Endothelial cell of umbilical vein (primary cell): ENCODE measurements around the gene AURKA. TPM values are rescaled to one million over a fixed set of nuclear protein-coding genes. Genes with fewer than 3 reads are reported as not detected.

ENCODE experiments used
- BruUV-seq: library from RNA; stranded (reverse); fragments of 400-500 nt; replicated peaks from 2 replicates; lab custom pipeline; 2021; lab: Mats Ljungman, UMichigan
- CTCF ChIA-PET: fragments of 300-600, 350-600 bp; sonication (Branson Sonifier 250); formaldehyde crosslinking; loops from one replicate; lab custom pipeline; 2021; ENCODE audit warnings: antibody characterized with exemption, inconsistent platforms; lab: Charles Lee
- POLR2A ChIA-PET: fragments of 300-600, 350-600 bp; sonication (Branson Sonifier 250); formaldehyde crosslinking; loops from one replicate; lab custom pipeline; 2021; ENCODE audit warnings: antibody characterized with exemption, inconsistent platforms; lab: Charles Lee
- DNase-seq: peaks from one replicate; pipeline ENCODE4 v3.0.0-alpha.2; 2011; ENCODE audit warnings: low read depth, low spot score
- FAIRE-seq: peaks from 2 replicates; lab custom pipeline; 2011; peaks lifted over from hg19 to GRCh38; lab: Jason Lieb, UNC
- H2AFZ ChIP-seq: 2 replicates; pipeline ENCODE4 v1.6.0; 2012; ENCODE audit warnings: low read depth, low read length, control low read depth, inconsistent platforms
- H3K27ac ChIP-seq: 2 replicates; pipeline ENCODE4 v1.5.1; 2011; ENCODE audit warnings: low read depth, mild to moderate bottlenecking, control low read depth, low read length, moderate library complexity; ENCODE audit not compliant: insufficient read depth
- H3K27me3 ChIP-seq, 2 experiments: 2 replicates each; pipeline versions ENCODE4 v1.6.0 to v1.6.1; 2011; ENCODE audit warnings: low read length in 2 of 2, mixed read lengths in 1 of 2; ENCODE audit not compliant: control insufficient read depth in 2 of 2, insufficient read depth in 2 of 2
- H3K36me3 ChIP-seq, 2 experiments: 2 replicates in 1 of 2; 3 replicates in 1 of 2; pipeline ENCODE4 v1.5.1; 2011; ENCODE audit warnings: low read length in 2 of 2, mild to moderate bottlenecking in 1 of 2, moderate library complexity in 1 of 2; ENCODE audit not compliant: control insufficient read depth in 2 of 2, insufficient read depth in 2 of 2; ENCODE audit errors: extremely low read depth in 1 of 2
- H3K4me1 ChIP-seq: 3 replicates; pipeline ENCODE4 v1.5.1; 2011; ENCODE audit warnings: mild to moderate bottlenecking, low read length; ENCODE audit not compliant: control insufficient read depth, insufficient read depth; ENCODE audit errors: extremely low read depth
- H3K4me2 ChIP-seq: 2 replicates; pipeline ENCODE4 v1.6.1; 2011; ENCODE audit warnings: low read length, control low read depth, mixed read lengths; ENCODE audit not compliant: insufficient read depth
- H3K4me3 ChIP-seq, 3 experiments: fragments of 200-600 bp in 1 of 3; sonication (generic), shearing (Covaris generic) in 1 of 3; replicated peaks in 1 of 3; 2 replicates each; pipeline ENCODE4 v1.5.1; 2011 to 2016; ENCODE audit warnings: control low read depth in 3 of 3, low read length in 3 of 3, mild to moderate bottlenecking in 2 of 3, inconsistent platforms in 1 of 3, low read depth in 1 of 3, moderate library complexity in 1 of 3; ENCODE audit not compliant: insufficient read depth in 1 of 3
- H3K79me2 ChIP-seq: 2 replicates; pipeline ENCODE4 v1.6.0; 2012; ENCODE audit warnings: low read length, inconsistent platforms; ENCODE audit not compliant: control insufficient read depth, insufficient read depth
- H3K9ac ChIP-seq: replicated peaks from 2 replicates; pipeline ENCODE3; 2011; ENCODE audit warnings: low read length, control low read depth; ENCODE audit not compliant: insufficient read depth; ENCODE audit errors: extremely low read depth
- H3K9me1 ChIP-seq: replicated peaks from 3 replicates; pipeline ENCODE4 v1.6.0; 2011; ENCODE audit warnings: mild to moderate bottlenecking, low read length; ENCODE audit not compliant: control insufficient read depth, insufficient read depth; ENCODE audit errors: extremely low read depth
- H3K9me3 ChIP-seq: replicated peaks from 2 replicates; pipeline ENCODE4 v1.5.1; 2012; ENCODE audit warnings: low read length, inconsistent platforms; ENCODE audit not compliant: control insufficient read depth, insufficient read depth
- H4K20me1 ChIP-seq: replicated peaks from 2 replicates; pipeline ENCODE3; 2011; ENCODE audit warnings: mild to moderate bottlenecking, low read length; ENCODE audit not compliant: control insufficient read depth, insufficient read depth; ENCODE audit errors: extremely low read depth
- CTCF ChIP-seq, 2 donors: IDR thresholded peaks; 1 replicate in 1 of 2; 2 replicates in 1 of 2; pipeline ENCODE4 v1.5.1; 2011; ENCODE audit warnings: low read length in 2 of 2, mild to moderate bottlenecking in 2 of 2, moderate library complexity in 2 of 2, control low read depth in 1 of 2, inconsistent platforms in 1 of 2, low read depth in 1 of 2; ENCODE audit not compliant: insufficient read depth in 1 of 2; ENCODE audit errors: extremely low read depth in 1 of 2
- EZH2 ChIP-seq: IDR thresholded peaks from 2 replicates; pipeline ENCODE4 v1.6.1; 2012; ENCODE audit warnings: borderline replicate concordance, low read depth, mild to moderate bottlenecking, moderate library complexity, low read length, inconsistent platforms; ENCODE audit not compliant: severe bottlenecking
- FOS ChIP-seq: IDR thresholded peaks from 2 replicates; pipeline ENCODE4 v1.6.1; 2011; ENCODE audit warnings: mild to moderate bottlenecking, low read length, moderate library complexity, borderline replicate concordance; ENCODE audit not compliant: insufficient read depth
- GATA2 ChIP-seq: IDR thresholded peaks from 2 replicates; pipeline ENCODE4 v1.7.0; 2011; ENCODE audit warnings: low read depth, mild to moderate bottlenecking, moderate library complexity, mixed read lengths, low read length; ENCODE audit not compliant: insufficient read length, insufficient read depth
- POLR2A ChIP-seq: IDR thresholded peaks from 2 replicates; pipeline ENCODE4 v1.6.1; 2012; ENCODE audit warnings: low read depth, mild to moderate bottlenecking, control low read depth, low read length
- POLR2AphosphoS5 ChIP-seq: IDR thresholded peaks from 2 replicates; pipeline ENCODE4 v1.6.1; 2012; ENCODE audit warnings: low read depth, mild to moderate bottlenecking, control low read depth, low read length, moderate library complexity; ENCODE audit not compliant: insufficient read depth
- dilution Hi-C: fragments of 300-500 bp; cut with MboI; formaldehyde crosslinking; loops from one replicate; pipeline ENCODE4 v1.15.0; 2019; ENCODE audit warnings: low sequenced_read_pairs; ENCODE audit not compliant: extremely low pct_ligation_motif_present
- intact Hi-C: fragments of 100-400 bp; cut with micrococcal nuclease; formaldehyde crosslinking; loops from one replicate; pipeline ENCODE4 v1.10.0; 2022
- polyA plus RNA-seq, 4 experiments: library from polyadenylated mRNA; depleted of rRNA in 3 of 4; stranded (reverse) in 3 of 4; unstranded in 1 of 4; fragments of >200 nt; gene quantifications; 2 replicates each; pipeline versions ENCODE4 v1.2.1 to v1.2.3, GENCODE V29; 2011 to 2012; ENCODE audit warnings: missing spikeins in 1 of 4
- total RNA-seq: library from RNA; stranded (reverse); gene quantifications from 2 replicates; pipeline ENCODE4 v1.2.3, GENCODE V29; 2021

AURKA gene
- total and polyA plus RNA-seq, 2 donors (not counting 3 experiments of a cell fraction or from before 2014, with no cell fraction given), result 33.1 to 56.9 TPM

GRCh38 chr20:56431471-56431870 is 39.5 kb upstream of the AURKA start:
- no peak for FAIRE-seq
- H2AFZ ChIP-seq, result no peak overlapping the region
- ChIA-PET CTCF (no interaction called here), POLR2A (interaction anchor here (0.7 kb wide), 1 partner anchor 24 kb away, joined by 5 read pairs; no protein-coding TSS in a partner anchor)
- no TSS peak for BruUV-seq
- dilution Hi-C loops (no loop called here), intact Hi-C loops (no loop called here)
- no peaks in the 10 kb centered on the region for H3K36me3 ChIP-seq
- H4K20me1 ChIP-seq, result no peaks in the 10 kb centered on the region
- TF ChIP-seq GATA2 (no peak), CTCF (IDR thresholded peaks at IDR 0.05; ENCODE audit: extremely low read depth in 1 of 2, insufficient read depth in 1 of 2, low read depth in 1 of 2, low read length in 2 of 2) (no peak), POLR2A (no peak)
- H3K9me3 ChIP-seq, result no peaks in the 10 kb centered on the region
- peaks cover 2% of the 10 kb centered on the region for H3K4me1 ChIP-seq
- no peak overlapping the region for H3K9ac ChIP-seq
- H3K27me3 ChIP-seq, result peaks cover 55 to 60% of the 10 kb centered on the region in 2 experiments
- H3K27ac ChIP-seq, result no peak overlapping the region
- no peak for DNase-seq
- H3K9me1 ChIP-seq, result no peaks in the 10 kb centered on the region
- no peak overlapping the region for H3K4me3 ChIP-seq
- no peaks in the 10 kb centered on the region for H3K79me2 ChIP-seq
- H3K4me2 ChIP-seq, result no peak overlapping the region

- H3K9me3 ChIP-seq, result no peaks in the 10 kb centered on the region
- H3K27me3 ChIP-seq, result peaks cover 60 to 65% of the 10 kb centered on the region in 2 experiments
- no peak for TF ChIP-seq POLR2AphosphoS5
- no peak for TF ChIP-seq FOS
- no peak for TF ChIP-seq POLR2A
- TF ChIP-seq EZH2, result no peak
- H3K9ac ChIP-seq, result no peak overlapping the region
- ChIA-PET CTCF (no interaction called here), POLR2A (no interaction called here)
- dilution Hi-C loops, result no loop called here
- no peak overlapping the region for H3K27ac ChIP-seq
- no peak overlapping the region for H3K4me3 ChIP-seq
- no peak overlapping the region for H2AFZ ChIP-seq
- no peak overlapping the region for H3K4me2 ChIP-seq
- intact Hi-C loops, result no loop called here
- peaks cover 2% of the 10 kb centered on the region for H3K4me1 ChIP-seq
- no peaks in the 10 kb centered on the region for H4K20me1 ChIP-seq
- no peaks in the 10 kb centered on the region for H3K36me3 ChIP-seq
- FAIRE-seq (no peak), DNase-seq (no peak)
- H3K9me1 ChIP-seq, result no peaks in the 10 kb centered on the region
- BruUV-seq, result no TSS peak
- no peaks in the 10 kb centered on the region for H3K79me2 ChIP-seq
Measured at GRCh38 chr20:56430957-56431356, 38.9 kb upstream of the AURKA start.
